ENCODE data around the gene TPI1.
"Not testable (repeated sequence)": the region's sequence is repeated elsewhere in the genome, so short reads cannot be mapped to it uniquely, and the experiment has no call there.

TPI1 gene

GRCh38 chr12:6894321-6894720, 27.0 kb downstream of the TPI1 start:
- DNase-seq (ENCODE audit: low spot score), result no peak

- no peak for DNase-seq (ENCODE audit: low spot score)
Observed at GRCh38 chr12:6896846-6897435, 29.6 kb downstream of the TPI1 start.

GRCh38 chr12:6899427-6899826, 32.1 kb downstream of the TPI1 start:
- DNase-seq (ENCODE audit: low spot score), result no peak

GRCh38 chr12:6899837-6900519, 32.6 kb downstream of the TPI1 start:
- DNase-seq (ENCODE audit: low spot score), result peak; percentile 34

- no peak for DNase-seq (ENCODE audit: low spot score)
Observed at GRCh38 chr12:6902448-6902847, 35.1 kb downstream of the TPI1 start.

- peak; percentile 76 for DNase-seq (ENCODE audit: low spot score)
Observed at GRCh38 chr12:6903722-6904121, 36.4 kb downstream of the TPI1 start.

GRCh38 chr12:6904280-6905276, 37.2 kb downstream of the TPI1 start, which contains the start of gene LRRC23:
TSS of gene LRRC23 (plus strand) at chr12:6904822. CDS start at chr12:6905634, 812 bp downstream.
- peak; percentile 95 for DNase-seq (ENCODE audit: low spot score)

GRCh38 chr12:6905414-6906040, 38.2 kb downstream of the TPI1 start:
- no peak for DNase-seq (ENCODE audit: low spot score)

- DNase-seq (ENCODE audit: low spot score), result not testable (repeated sequence)
Observed at GRCh38 chr12:6908141-6908540, 40.8 kb downstream of the TPI1 start.

GRCh38 chr12:6909421-6910145, 42.3 kb downstream of the TPI1 start:
- DNase-seq (ENCODE audit: low spot score), result no peak

- no peak for DNase-seq (ENCODE audit: low spot score)
Observed at GRCh38 chr12:6912164-6912935, 45.0 kb downstream of the TPI1 start.

- DNase-seq (ENCODE audit: low spot score), result peak; percentile 78
Observed at GRCh38 chr12:6914246-6914946, 47.1 kb downstream of the TPI1 start, which contains the start of gene ENO2. TSS of gene ENO2 (plus strand) at chr12:6914580. CDS start at chr12:6915833, 1,253 bp downstream.

GRCh38 chr12:6914947-6915788, 47.8 kb downstream of the TPI1 start:
- DNase-seq (ENCODE audit: low spot score), result no peak

GRCh38 chr12:6915789-6916285, 48.5 kb downstream of the TPI1 start:
- no peak for DNase-seq (ENCODE audit: low spot score)

GRCh38 chr12:6916426-6917200, 49.3 kb downstream of the TPI1 start:
- no peak for DNase-seq (ENCODE audit: low spot score)

- no peak for DNase-seq (ENCODE audit: low spot score)
Observed at GRCh38 chr12:6917491-6918231, 50.3 kb downstream of the TPI1 start.

GRCh38 chr12:6919588-6919987, 52.3 kb downstream of the TPI1 start:
- DNase-seq (ENCODE audit: low spot score), result no peak
